Large intestine (tissue), 3 donors: ENCODE results near the gene CEP250. TPM values are rescaled to one million over a fixed set of nuclear protein-coding genes. Genes with fewer than 3 reads are reported as not detected.
"Not testable (repeated sequence)": the region's sequence is repeated elsewhere in the genome, so short reads cannot be mapped to it uniquely, and the experiment has no call there.

Source experiments
- DNase-seq, 2 donors: peaks; one replicate each; pipeline versions ENCODE4 v3.0.0 to v3.0.0-alpha.2; 2013
- H3K27ac ChIP-seq: one replicate; pipeline ENCODE4 v1.5.1; 2013; ENCODE audit warnings: low read length
- H3K27me3 ChIP-seq: 2 replicates; pipeline ENCODE4 v1.6.1; 2013; ENCODE audit warnings: low read length; ENCODE audit not compliant: control insufficient read depth, insufficient read depth
- H3K36me3 ChIP-seq: 2 replicates; pipeline ENCODE4 v1.6.1; 2013; ENCODE audit warnings: low read length; ENCODE audit not compliant: control insufficient read depth, insufficient read depth
- H3K4me1 ChIP-seq: one replicate; pipeline ENCODE4 v1.6.1; 2013; ENCODE audit warnings: low read length; ENCODE audit not compliant: control insufficient read depth, insufficient read depth
- H3K4me3 ChIP-seq: one replicate; pipeline ENCODE4 v1.5.1; 2013; ENCODE audit warnings: low read length
- H3K9me3 ChIP-seq: one replicate; pipeline ENCODE4 v1.6.1; 2013; ENCODE audit warnings: mild to moderate bottlenecking, low read depth, low read length, moderate library complexity; ENCODE audit not compliant: control insufficient read depth
- WGBS: methylation state at CpG from one replicate; pipeline ENCODE4 v1.1.5; 2013; ENCODE audit warnings: low lambda C conversion rate; ENCODE audit not compliant: insufficient coverage; 5-methylcytosine and 5-hydroxymethylcytosine counted together
- polyA plus RNA-seq: library from polyadenylated mRNA; unstranded; fragments of 120-200 nt; gene quantifications from one replicate; pipeline ENCODE4 v1.2.1, GENCODE V29; 2013

The CEP250 gene
- polyA plus RNA-seq, 1 donor = 31.0 TPM

- not testable (repeated sequence) for H3K4me1 ChIP-seq, H3K27ac ChIP-seq, H3K27me3 ChIP-seq, DNase-seq, H3K4me3 ChIP-seq, H3K9me3 ChIP-seq
- peaks cover 38% of the 10 kb centered on the region for H3K36me3 ChIP-seq
- WGBS = no CpG with 5 or more reads among the region's 7 CpGs
These were observed 89.5 kb downstream of the CEP250 start for GRCh38 chr20:35544941-35545340.

- DNase-seq = no peak
These were observed 90.7 kb downstream of the CEP250 start for GRCh38 chr20:35546127-35546526.

DNA sequence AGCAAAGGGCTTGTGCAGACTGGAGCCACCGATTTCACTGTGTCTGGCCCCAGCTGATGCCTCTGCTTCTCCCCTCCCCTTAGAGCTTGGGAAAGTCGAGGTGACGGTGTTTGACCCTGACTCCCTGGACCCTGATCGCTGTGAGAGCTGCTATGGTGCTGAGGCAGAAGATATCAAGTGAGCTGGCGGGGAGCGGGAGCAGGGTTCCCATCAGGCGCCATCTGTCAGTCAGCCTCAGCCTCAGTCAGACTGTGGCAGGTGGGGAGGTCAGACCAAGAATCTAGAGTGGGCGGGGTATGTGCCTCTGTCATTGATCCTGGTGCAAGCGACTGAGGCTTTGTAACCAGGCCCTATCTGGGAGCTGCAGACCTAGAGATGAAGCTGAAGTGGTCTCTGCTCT, 91.9 kb downstream of the CEP250 start:
- Histone ChIP-seq H3K4me1 (peaks cover 5% of the 10 kb centered on the region), H3K36me3 (peaks cover 58% of the 10 kb centered on the region), H3K27ac (no peak overlapping the region), H3K9me3 (no peaks in the 10 kb centered on the region), H3K27me3 (no peaks in the 10 kb centered on the region), H3K4me3 (no peak overlapping the region)
- whole genome bisulfite sequencing = no CpG with 5 or more reads among the region's 9 CpGs
- no peak for DNase-seq

More at GRCh38 chr20:35546127-35546526, 90.7 kb downstream of the CEP250 start:
- H3K9me3 ChIP-seq = peaks cover 3% of the 10 kb centered on the region
- H3K27me3 ChIP-seq = no peaks in the 10 kb centered on the region
- no peak overlapping the region for H3K4me3 ChIP-seq
- 88% methylated on average over 1 of the region's 1 CpG for WGBS
- peaks cover 46% of the 10 kb centered on the region for H3K36me3 ChIP-seq
- no peak overlapping the region for H3K27ac ChIP-seq
- H3K4me1 ChIP-seq = peaks cover 6% of the 10 kb centered on the region

DNA sequence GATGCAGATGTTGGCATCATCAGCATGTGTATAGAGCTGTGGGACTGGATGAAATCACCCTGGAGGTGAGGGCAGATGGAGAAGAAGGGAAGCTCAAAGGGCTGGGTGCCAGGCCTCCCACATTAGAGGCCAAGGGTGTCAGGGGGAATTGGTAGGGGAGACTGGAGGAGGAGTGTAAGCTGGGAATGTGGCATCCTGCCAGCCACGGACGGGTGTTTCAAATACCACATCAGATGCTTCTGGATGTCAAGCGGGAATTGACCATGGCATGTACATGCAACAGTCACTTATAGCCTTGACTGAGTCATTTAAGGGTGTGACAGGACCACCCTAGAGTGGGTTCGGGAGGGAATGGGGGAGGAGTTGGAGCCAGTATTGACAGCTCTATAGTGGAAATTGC, 96.1 kb downstream of the CEP250 start:
- H3K27ac ChIP-seq = no peak overlapping the region
- no peaks in the 10 kb centered on the region for H3K4me1 ChIP-seq
- DNase-seq = no peak
- H3K27me3 ChIP-seq = no peaks in the 10 kb centered on the region
- 29% methylated on average over 1 of the region's 4 CpGs for WGBS
- H3K9me3 ChIP-seq = no peaks in the 10 kb centered on the region
- H3K4me3 ChIP-seq = no peak overlapping the region
- H3K36me3 ChIP-seq = peaks cover 87% of the 10 kb centered on the region

GRCh38 chr20:35552914-35553313, 97.5 kb downstream of the CEP250 start:
- no peak for DNase-seq
- H3K36me3 ChIP-seq = peaks cover 88% of the 10 kb centered on the region
- no peak overlapping the region for H3K4me3 ChIP-seq
- no peaks in the 10 kb centered on the region for H3K4me1 ChIP-seq
- no peaks in the 10 kb centered on the region for H3K27me3 ChIP-seq
- H3K9me3 ChIP-seq = no peaks in the 10 kb centered on the region
- H3K27ac ChIP-seq = no peak overlapping the region
- no CpG with 5 or more reads among the region's 3 CpGs for WGBS

DNA sequence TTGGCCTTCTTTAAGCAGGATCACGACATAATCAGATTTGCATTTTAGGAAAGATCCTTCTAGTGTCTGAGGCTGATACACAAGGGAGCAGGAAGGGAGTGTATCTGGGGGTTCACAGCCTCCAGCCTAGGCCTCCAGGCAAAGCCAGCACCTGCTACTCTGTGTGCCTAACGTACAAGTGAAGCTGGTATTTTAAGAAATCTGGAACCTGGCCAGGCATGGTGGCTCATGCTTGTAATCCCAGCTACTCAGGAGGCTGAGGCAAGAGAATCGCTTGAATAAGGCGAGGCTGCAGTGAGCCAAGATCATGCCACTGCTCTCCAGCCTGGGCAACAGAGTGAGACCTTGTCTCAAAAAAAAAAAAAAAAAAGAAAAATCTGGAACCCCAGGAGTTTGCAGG, 100.1 kb downstream of the CEP250 start:
- not testable (repeated sequence) for H3K9me3 ChIP-seq, H3K4me3 ChIP-seq, DNase-seq, H3K27me3 ChIP-seq, H3K27ac ChIP-seq
- peaks cover 14% of the 10 kb centered on the region for H3K4me1 ChIP-seq
- H3K36me3 ChIP-seq = peaks cover 78% of the 10 kb centered on the region
- no CpG with 5 or more reads among the region's 4 CpGs for WGBS

- no peak overlapping the region for H3K4me3 ChIP-seq
- no peaks in the 10 kb centered on the region for H3K9me3 ChIP-seq
- H3K27ac ChIP-seq = no peak overlapping the region
- peaks cover 14% of the 10 kb centered on the region for H3K4me1 ChIP-seq
- H3K36me3 ChIP-seq = peaks cover 73% of the 10 kb centered on the region
- no peak for DNase-seq
- no peaks in the 10 kb centered on the region for H3K27me3 ChIP-seq
- no CpG with 5 or more reads among the region's 21 CpGs for WGBS
These were observed 100.7 kb downstream of the CEP250 start for GRCh38 chr20:35555951-35556645.

DNA sequence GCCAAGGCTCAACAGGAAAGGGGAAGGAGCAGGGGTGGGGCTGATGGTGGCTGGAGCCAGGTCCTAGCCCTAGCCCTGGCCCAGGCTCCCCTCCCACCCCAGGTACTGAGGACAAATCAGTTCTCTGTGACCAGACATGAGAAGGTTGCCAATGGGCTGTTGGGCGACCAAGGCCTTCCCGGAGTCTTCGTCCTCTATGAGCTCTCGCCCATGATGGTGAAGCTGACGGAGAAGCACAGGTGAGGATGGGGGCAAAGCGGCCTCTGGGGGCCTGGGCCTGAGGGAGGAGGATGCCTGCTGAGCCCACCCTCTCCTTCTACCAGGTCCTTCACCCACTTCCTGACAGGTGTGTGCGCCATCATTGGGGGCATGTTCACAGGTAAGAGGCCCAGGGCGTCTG, 101.5 kb downstream of the CEP250 start:
- no peak for DNase-seq
- H3K27ac ChIP-seq = no peak overlapping the region
- H3K4me3 ChIP-seq = no peak overlapping the region
- no peaks in the 10 kb centered on the region for H3K27me3 ChIP-seq
- no peaks in the 10 kb centered on the region for H3K9me3 ChIP-seq
- no CpG with 5 or more reads among the region's 8 CpGs for WGBS
- H3K36me3 ChIP-seq = peaks cover 66% of the 10 kb centered on the region
- H3K4me1 ChIP-seq = peaks cover 14% of the 10 kb centered on the region

- DNase-seq = no peak
These were observed 103.1 kb downstream of the CEP250 start for GRCh38 chr20:35558451-35558850.

GRCh38 chr20:35559042-35559693, 103.8 kb downstream of the CEP250 start:
- Histone ChIP-seq H3K27me3 (no peaks in the 10 kb centered on the region), H3K9me3 (no peaks in the 10 kb centered on the region), H3K4me1 (peaks cover 14% of the 10 kb centered on the region), H3K4me3 (no peak overlapping the region), H3K27ac (no peak overlapping the region), H3K36me3 (peaks cover 46% of the 10 kb centered on the region)
- peak; percentile 21 to 41 for DNase-seq
- no CpG with 5 or more reads among the region's 24 CpGs for WGBS

More at GRCh38 chr20:35558451-35558850, 103.1 kb downstream of the CEP250 start:
- peaks cover 52% of the 10 kb centered on the region for H3K36me3 ChIP-seq
- no peaks in the 10 kb centered on the region for H3K9me3 ChIP-seq
- no peak overlapping the region for H3K4me3 ChIP-seq
- peaks cover 14% of the 10 kb centered on the region for H3K4me1 ChIP-seq
- WGBS = no CpG with 5 or more reads among the region's 4 CpGs
- no peak overlapping the region for H3K27ac ChIP-seq
- no peaks in the 10 kb centered on the region for H3K27me3 ChIP-seq
